Measurements from ENCODE around the gene ANKZF1.
"Not testable (repeated sequence)": the region's sequence is repeated elsewhere in the genome, so short reads cannot be mapped to it uniquely, and the experiment has no call there.

ANKZF1 gene

GRCh38 chr2:219229305-219230058 is at the start of gene ANKZF1, which contains the start of gene ATG9A:
ANKZF1 (plus strand) TSS chr2:219229806; CDS start chr2:219230258, 452 bp downstream.
ATG9A (minus strand) TSS chr2:219229636; CDS start chr2:219228024, 1,612 bp downstream.
- no peaks in the 10 kb centered on the region for H3K27me3 ChIP-seq (ENCODE audit: insufficient read depth, low read length)

GRCh38 chr2:219180961-219181360 is 48.6 kb upstream of the ANKZF1 start:
- Histone ChIP-seq H3K36me3 (ENCODE audit: insufficient read depth, low read length) (peaks cover 48% of the 10 kb centered on the region), H3K27me3 (ENCODE audit: insufficient read depth, low read length) (no peaks in the 10 kb centered on the region), H3K4me1 (ENCODE audit: insufficient read depth, low read length) (peaks cover 15% of the 10 kb centered on the region), H3K4me3 (ENCODE audit: low read length) (no peak overlapping the region), H2AFZ (ENCODE audit: low read depth, low read length) (no peak overlapping the region), H3K9me3 (ENCODE audit: low read length) (no peaks in the 10 kb centered on the region)

More at GRCh38 chr2:219229305-219230058, at the start of gene ANKZF1, which contains the start of gene ATG9A:
- H3K4me1 ChIP-seq (ENCODE audit: insufficient read depth, low read length): peaks cover 18% of the 10 kb centered on the region
- H3K36me3 ChIP-seq (ENCODE audit: insufficient read depth, low read length): peaks cover 35% of the 10 kb centered on the region
- peak within 1 kb of the TSS; percentile 57 for H2AFZ ChIP-seq (ENCODE audit: low read depth, low read length)
- H3K4me3 ChIP-seq (ENCODE audit: low read length): peak within 1 kb of the TSS; percentile 60
- no peaks in the 10 kb centered on the region for H3K9me3 ChIP-seq (ENCODE audit: low read length)

- Histone ChIP-seq H3K36me3 (ENCODE audit: insufficient read depth, low read length) (peaks cover 48% of the 10 kb centered on the region), H3K4me1 (ENCODE audit: insufficient read depth, low read length) (peaks cover 12% of the 10 kb centered on the region), H3K27me3 (ENCODE audit: insufficient read depth, low read length) (no peaks in the 10 kb centered on the region), H3K9me3 (ENCODE audit: low read length) (no peaks in the 10 kb centered on the region), H3K4me3 (ENCODE audit: low read length) (no peak overlapping the region), H2AFZ (ENCODE audit: low read depth, low read length) (no peak overlapping the region)
Measured at GRCh38 chr2:219181531-219181930, 48.1 kb upstream of the ANKZF1 start.

GRCh38 chr2:219182331-219183150 is 47.1 kb upstream of the ANKZF1 start:
- H3K4me3 ChIP-seq (ENCODE audit: low read length): no peak overlapping the region
- H3K9me3 ChIP-seq (ENCODE audit: low read length): no peaks in the 10 kb centered on the region
- peaks cover 48% of the 10 kb centered on the region for H3K36me3 ChIP-seq (ENCODE audit: insufficient read depth, low read length)

GRCh38 chr2:219183151-219183772 is 46.3 kb upstream of the ANKZF1 start:
- Histone ChIP-seq H3K4me1 (ENCODE audit: insufficient read depth, low read length) (peaks cover 12% of the 10 kb centered on the region), H3K27me3 (ENCODE audit: insufficient read depth, low read length) (no peaks in the 10 kb centered on the region), H3K4me3 (ENCODE audit: low read length) (no peak overlapping the region), H3K36me3 (ENCODE audit: insufficient read depth, low read length) (peaks cover 48% of the 10 kb centered on the region), H2AFZ (ENCODE audit: low read depth, low read length) (no peak overlapping the region), H3K9me3 (ENCODE audit: low read length) (no peaks in the 10 kb centered on the region)

More at GRCh38 chr2:219182331-219183150, 47.1 kb upstream of the ANKZF1 start:
- peaks cover 12% of the 10 kb centered on the region for H3K4me1 ChIP-seq (ENCODE audit: insufficient read depth, low read length)
- H2AFZ ChIP-seq (ENCODE audit: low read depth, low read length): no peak overlapping the region
- H3K27me3 ChIP-seq (ENCODE audit: insufficient read depth, low read length): no peaks in the 10 kb centered on the region

GRCh38 chr2:219184121-219184520 is 45.5 kb upstream of the ANKZF1 start:
- H3K4me1 ChIP-seq (ENCODE audit: insufficient read depth, low read length): peaks cover 6% of the 10 kb centered on the region

GRCh38 chr2:219186754-219187456 is 42.7 kb upstream of the ANKZF1 start:
- H3K27me3 ChIP-seq (ENCODE audit: insufficient read depth, low read length): no peaks in the 10 kb centered on the region
- no peak overlapping the region for H2AFZ ChIP-seq (ENCODE audit: low read depth, low read length)
- H3K9me3 ChIP-seq (ENCODE audit: low read length): no peaks in the 10 kb centered on the region
- no peak overlapping the region for H3K4me3 ChIP-seq (ENCODE audit: low read length)
- H3K4me1 ChIP-seq (ENCODE audit: insufficient read depth, low read length): no peaks in the 10 kb centered on the region
- peaks cover 24% of the 10 kb centered on the region for H3K36me3 ChIP-seq (ENCODE audit: insufficient read depth, low read length)

More at GRCh38 chr2:219184121-219184520, 45.5 kb upstream of the ANKZF1 start:
- peaks cover 48% of the 10 kb centered on the region for H3K36me3 ChIP-seq (ENCODE audit: insufficient read depth, low read length)
- H3K4me3 ChIP-seq (ENCODE audit: low read length): no peak overlapping the region
- no peaks in the 10 kb centered on the region for H3K27me3 ChIP-seq (ENCODE audit: insufficient read depth, low read length)
- H2AFZ ChIP-seq (ENCODE audit: low read depth, low read length): no peak overlapping the region
- no peaks in the 10 kb centered on the region for H3K9me3 ChIP-seq (ENCODE audit: low read length)

GRCh38 chr2:219197388-219197787 is 32.2 kb upstream of the ANKZF1 start:
- no peaks in the 10 kb centered on the region for H3K27me3 ChIP-seq (ENCODE audit: insufficient read depth, low read length)
- H2AFZ ChIP-seq (ENCODE audit: low read depth, low read length): no peak overlapping the region
- H3K36me3 ChIP-seq (ENCODE audit: insufficient read depth, low read length): no peaks in the 10 kb centered on the region
- no peak overlapping the region for H3K4me3 ChIP-seq (ENCODE audit: low read length)
- no peaks in the 10 kb centered on the region for H3K9me3 ChIP-seq (ENCODE audit: low read length)
- H3K4me1 ChIP-seq (ENCODE audit: insufficient read depth, low read length): no peaks in the 10 kb centered on the region

GRCh38 chr2:219198974-219199373 is 30.6 kb upstream of the ANKZF1 start:
- Histone ChIP-seq H3K4me1 (ENCODE audit: insufficient read depth, low read length) (no peaks in the 10 kb centered on the region), H3K9me3 (ENCODE audit: low read length) (no peaks in the 10 kb centered on the region), H3K27me3 (ENCODE audit: insufficient read depth, low read length) (no peaks in the 10 kb centered on the region), H2AFZ (ENCODE audit: low read depth, low read length) (no peak overlapping the region), H3K36me3 (ENCODE audit: insufficient read depth, low read length) (no peaks in the 10 kb centered on the region), H3K4me3 (ENCODE audit: low read length) (no peak overlapping the region)

GRCh38 chr2:219199470-219200211 is 30.0 kb upstream of the ANKZF1 start:
- Histone ChIP-seq H3K4me3 (ENCODE audit: low read length) (no peak overlapping the region), H3K9me3 (ENCODE audit: low read length) (no peaks in the 10 kb centered on the region), H3K4me1 (ENCODE audit: insufficient read depth, low read length) (no peaks in the 10 kb centered on the region), H3K27me3 (ENCODE audit: insufficient read depth, low read length) (no peaks in the 10 kb centered on the region), H3K36me3 (ENCODE audit: insufficient read depth, low read length) (no peaks in the 10 kb centered on the region), H2AFZ (ENCODE audit: low read depth, low read length) (no peak overlapping the region)

- H3K4me1 ChIP-seq (ENCODE audit: insufficient read depth, low read length); H3K9me3 ChIP-seq (ENCODE audit: low read length); H3K36me3 ChIP-seq (ENCODE audit: insufficient read depth, low read length); H2AFZ ChIP-seq (ENCODE audit: low read depth, low read length); H3K27me3 ChIP-seq (ENCODE audit: insufficient read depth, low read length); H3K4me3 ChIP-seq (ENCODE audit: low read length): not testable (repeated sequence)
Measured at GRCh38 chr2:219200502-219201326, 28.9 kb upstream of the ANKZF1 start.

All from neuron (in vitro differentiated cells).